Heart right ventricle (tissue), 16 donors: ENCODE data around the gene SLC2A8. TPM values are rescaled to one million over a fixed set of nuclear protein-coding genes. Genes with fewer than 3 reads are reported as not detected.
A peak's percentile ranks its signal among the peaks of the same experiment; 100 is the strongest.

Experiments used
- ATAC-seq, 8 donors: fragments of 200-7000 bp; cut with Tn5 transposase; one replicate each; pipeline ENCODE4 v1.9.1; 2020; ENCODE audit warnings: mild to moderate bottlenecking in 8 of 8, moderate library complexity in 8 of 8, moderate number of reproducible peaks in 1 of 8
- DNase-seq, 2 donors: peaks; one replicate each; pipeline ENCODE4 v3.0.0-alpha.2; 2020
- H3K27ac ChIP-seq, 10 donors: fragments of 200-600 bp; sonication (generic) in 2 of 10; one replicate each; pipeline versions ENCODE4 v1.5.0 to v1.8.0; 2020 to 2022; ENCODE audit warnings: mild to moderate bottlenecking in 3 of 10
- H3K27me3 ChIP-seq, 7 donors: fragments of 200-600 bp; one replicate each; pipeline ENCODE4 v1.8.0; 2021 to 2022; ENCODE audit warnings: mild to moderate bottlenecking in 2 of 7
- H3K36me3 ChIP-seq, 9 donors: fragments of 200-600 bp; sonication (generic) in 1 of 9; one replicate each; pipeline versions ENCODE4 v1.5.0 to v1.8.0; 2020 to 2022; ENCODE audit warnings: mild to moderate bottlenecking in 2 of 9
- H3K4me1 ChIP-seq, 9 donors: fragments of 200-600 bp; sonication (generic) in 1 of 9; one replicate each; pipeline versions ENCODE4 v1.5.0 to v1.8.0; 2020 to 2022; ENCODE audit warnings: mild to moderate bottlenecking in 4 of 9
- H3K4me3 ChIP-seq, 10 donors: fragments of 200-600 bp; sonication (generic) in 2 of 10; one replicate each; pipeline versions ENCODE4 v1.5.0 to v1.8.0; 2020 to 2022; ENCODE audit warnings: mild to moderate bottlenecking in 7 of 10, moderate library complexity in 2 of 10
- H3K9me3 ChIP-seq, 11 donors: fragments of 200-600 bp in 10 of 11; sonication (generic) in 2 of 11; one replicate each; pipeline versions ENCODE4 v1.5.0 to v1.8.0; 2013 to 2022; ENCODE audit warnings: mild to moderate bottlenecking in 2 of 11, control low read depth in 1 of 11, moderate library complexity in 1 of 11
- CTCF ChIP-seq, 9 donors: fragments of 200-600 bp; sonication (generic) in 2 of 9; IDR thresholded peaks; one replicate each; pipeline versions ENCODE4 v1.5.0 to v1.8.0; 2021 to 2022; ENCODE audit warnings: antibody characterized with exemption in 9 of 9, mild to moderate bottlenecking in 5 of 9, moderate library complexity in 1 of 9
- WGBS, 2 donors: extraction: QIAGEN DNeasy Blood & Tissue Kit; methylation state at CpG; one replicate each; pipeline ENCODE4 v1.1.7; 2013; ENCODE audit warnings: inconsistent platforms in 1 of 2; 5-methylcytosine and 5-hydroxymethylcytosine counted together
- intact Hi-C, 10 donors: fragments of 100-400 bp; cut with DNase I; formaldehyde crosslinking; loops; one replicate each; pipeline versions ENCODE4 v1.11.1 to v1.14.2; 2022
- long read RNA-seq, 3 donors: library from polyadenylated mRNA; unstranded; transcript quantifications; one replicate each; pipeline ENCODE4 v2.0.0, GENCODE V29; 2020 to 2021
- polyA plus RNA-seq, 2 donors: library from polyadenylated mRNA; stranded (reverse); fragments of 200-250 nt; gene quantifications; one replicate each; pipeline ENCODE4 v1.2.3, GENCODE V29; 2013
- total RNA-seq, 10 donors: library from RNA; stranded (reverse); fragmentation: NEBNext Ultra II Directional in 3 of 10; extraction: Animal tissue kit (Norgen Biotek cat#: 25700) in 3 of 10; gene quantifications; one replicate each; pipeline versions ENCODE4 v1.2.1 to v1.2.4, GENCODE V29; 2021 to 2023
- donor health status: Arrhythmogenic right ventricular cardiomyopathy.
- donor health status: ischemic (EF 13 %, LVEDD 7.1; RV severe dilation, severe dysfunction).
- donor health status: healthy with polysubstance abuse.
- donor health status: DM: no; HTN: yes; CAD: no.
- donor health status: DM: no; HTN: no; CAD: no.
- donor health status: ischemic (EF 25% LVEDD 6.9; RV normal size, moderate dysfunction).
- donor health status: ischemic (EF 25% LVEDD 5.7; RV mildly dilated, moderate dysfunction).
- donor health status: healthy.
- donor health status: DM: yes; HTN: yes; CAD: no.
- donor health status: Ischemic cardiomyopathy.
- donor health status: ischemic (EF 35%, LVEDD 5.7; RV mildly dilated, moderate dysfunction).
- donor health status: nonischemic (EF 11% LVEDD 7.7; RV severe dilation, severe dysfunction).
- donor health status: DM: yes; HTN: yes; CAD: no.
- donor health status: PGD.
- donor health status: ischemic (EF 29% LVEDD 5.4; RV normal size, mild dysfunction).
- donor health status: nonischemic (EF 23%, LVEDD 6.1; RV moderate dilation, normal function).

SLC2A8 gene
- total RNA-seq = 10 to 100 TPM; 10.0 to 26.7 (median 13.1) TPM
- polyA plus RNA-seq = 10 to 100 TPM; 18.9 to 21.7 TPM
- long read RNA-seq, donor 1, transcript SLC2A8-203 (10 exons, 2,172 nt) = major isoform, 15 of 75 reads
- long read RNA-seq, donor 1, transcript SLC2A8-215 (8 exons, 1,763 nt) = minor isoform, 8 of 75 reads
- long read RNA-seq, donor 1, partial matches to known transcripts = 24 of 75 reads
- long read RNA-seq, donor 1, other reads (novel, unspliced or antisense) = 23 of 75 reads
- long read RNA-seq, donor 2, transcript SLC2A8-203 (10 exons, 2,172 nt) = major isoform, 5 of 33 reads
- long read RNA-seq, donor 2, partial matches to known transcripts = 11 of 33 reads
- long read RNA-seq, donor 2, other reads (novel, unspliced or antisense) = 15 of 33 reads
- long read RNA-seq, donor 3, transcript SLC2A8-202 (9 exons, 1,937 nt) = minor isoform, 8 of 58 reads
- long read RNA-seq, donor 3, transcript SLC2A8-203 (10 exons, 2,172 nt) = major isoform, 18 of 58 reads
- long read RNA-seq, donor 3, partial matches to known transcripts = 11 of 58 reads
- long read RNA-seq, donor 3, other reads (novel, unspliced or antisense) = 19 of 58 reads

- 0 to 1% methylated on average over 71 to 87 of the region's 87 CpGs for WGBS, 2 donors
- H3K27ac ChIP-seq = peak within 1 kb of the TSS; percentile 32 to 91 (median 88)
- H3K4me1 ChIP-seq = peaks cover 0 to 24% (median 20%) of the 10 kb centered on the region in 9 donors
- peak within 1 kb of the TSS; percentile 72 to 95 (median 86) for H3K4me3 ChIP-seq
- TF ChIP-seq CTCF (IDR thresholded peaks at IDR 0.05) = peak in 6 of 9 donors; percentile 13 to 49 (median 24)
- H3K27me3 ChIP-seq = no peaks in the 10 kb centered on the region
- H3K36me3 ChIP-seq = peaks cover 0 to 45% (median 4%) of the 10 kb centered on the region in 9 donors
- DNase-seq (peak; percentile 97 to 99), ATAC-seq (peak; percentile 96 to 99 (median 98))
- H3K9me3 ChIP-seq = no peaks in the 10 kb centered on the region
- intact Hi-C loops = loop anchor here in 6 of 10 donors (2.0 to 10.0 kb wide), 8 partner anchors 35 to 182 kb away; no protein-coding TSS in a partner anchor
These were observed at the start of gene SLC2A8 for GRCh38 chr9:127396808-127397645. Gene SLC2A8 (plus strand): TSS chr9:127397169. CDS start chr9:127397231, 62 bp downstream.

- WGBS, 2 donors = 58 to 72% methylated on average over 8 of the region's 8 CpGs
- Histone ChIP-seq H3K27ac (peak overlapping the region in 2 of 10 donors; percentile 38 to 51), H3K4me1 (peaks cover 0 to 68% (median 12%) of the 10 kb centered on the region in 9 donors), H3K36me3 (peaks cover 0 to 38% (median 0%) of the 10 kb centered on the region in 9 donors), H3K9me3 (no peaks in the 10 kb centered on the region), H3K27me3 (no peaks in the 10 kb centered on the region), H3K4me3 (no peak overlapping the region)
- DNase-seq (peak in 1 of 2 donors; percentile 24), ATAC-seq (peak in 5 of 8 donors; percentile 49 to 78 (median 76))
- intact Hi-C loops = loop anchor here in 8 of 10 donors (2.0 to 10.0 kb wide), 7 partner anchors 36 to 136 kb away; no protein-coding TSS in a partner anchor
- TF ChIP-seq CTCF (IDR thresholded peaks at IDR 0.05) = peak in 8 of 9 donors; percentile 43 to 78 (median 56)
These were observed 48.9 kb upstream of the SLC2A8 start for GRCh38 chr9:127347831-127348776.

GRCh38 chr9:127349483-127350113, 47.4 kb upstream of the SLC2A8 start:
- no peak for TF ChIP-seq CTCF (IDR thresholded peaks at IDR 0.05)
- intact Hi-C loops = loop anchor here in 8 of 10 donors (2.0 to 10.0 kb wide), 7 partner anchors 37 to 137 kb away; no protein-coding TSS in a partner anchor
- peaks cover 0 to 31% (median 0%) of the 10 kb centered on the region in 9 donors for H3K36me3 ChIP-seq
- H3K27me3 ChIP-seq = no peaks in the 10 kb centered on the region
- DNase-seq = peak in 1 of 2 donors; percentile 3
- no peaks in the 10 kb centered on the region for H3K9me3 ChIP-seq
- no peak for ATAC-seq
- WGBS, 2 donors = 88 to 91% methylated on average over 12 of the region's 12 CpGs
- peaks cover 0 to 68% (median 12%) of the 10 kb centered on the region in 9 donors for H3K4me1 ChIP-seq
- no peak overlapping the region for H3K4me3 ChIP-seq
- peak overlapping the region in 2 of 10 donors; percentile 18 to 51 for H3K27ac ChIP-seq
